ENCODE results near the gene ACTL7A. TPM values are rescaled to one million over a fixed set of nuclear protein-coding genes. Genes with fewer than 3 reads are reported as not detected.

ACTL7A gene
- total RNA-seq, 1 experiment from 2014 or later = not detected

- Mint-ChIP-seq H3K27ac (ENCODE audit: unreplicated experiment) (no peak overlapping the region), H3K27me3 (ENCODE audit: unreplicated experiment) (no peaks in the 10 kb centered on the region), H3K9me3 (ENCODE audit: low read depth, unreplicated experiment) (no peaks in the 10 kb centered on the region), H3K36me3 (ENCODE audit: insufficient read depth, unreplicated experiment) (no peaks in the 10 kb centered on the region), H3K4me1 (ENCODE audit: low read depth, unreplicated experiment) (no peaks in the 10 kb centered on the region), H3K4me3 (ENCODE audit: low read depth, unreplicated experiment) (no peak overlapping the region)
- DNase-seq = no peak
- no TSS peak for BruUV-seq (replicated peaks)
- CTCF ChIA-PET = no interaction called here
- intact Hi-C loops (cut with micrococcal nuclease; ENCODE audit: unreplicated experiment) = no loop called here
- TF ChIP-seq, protein P1, sequence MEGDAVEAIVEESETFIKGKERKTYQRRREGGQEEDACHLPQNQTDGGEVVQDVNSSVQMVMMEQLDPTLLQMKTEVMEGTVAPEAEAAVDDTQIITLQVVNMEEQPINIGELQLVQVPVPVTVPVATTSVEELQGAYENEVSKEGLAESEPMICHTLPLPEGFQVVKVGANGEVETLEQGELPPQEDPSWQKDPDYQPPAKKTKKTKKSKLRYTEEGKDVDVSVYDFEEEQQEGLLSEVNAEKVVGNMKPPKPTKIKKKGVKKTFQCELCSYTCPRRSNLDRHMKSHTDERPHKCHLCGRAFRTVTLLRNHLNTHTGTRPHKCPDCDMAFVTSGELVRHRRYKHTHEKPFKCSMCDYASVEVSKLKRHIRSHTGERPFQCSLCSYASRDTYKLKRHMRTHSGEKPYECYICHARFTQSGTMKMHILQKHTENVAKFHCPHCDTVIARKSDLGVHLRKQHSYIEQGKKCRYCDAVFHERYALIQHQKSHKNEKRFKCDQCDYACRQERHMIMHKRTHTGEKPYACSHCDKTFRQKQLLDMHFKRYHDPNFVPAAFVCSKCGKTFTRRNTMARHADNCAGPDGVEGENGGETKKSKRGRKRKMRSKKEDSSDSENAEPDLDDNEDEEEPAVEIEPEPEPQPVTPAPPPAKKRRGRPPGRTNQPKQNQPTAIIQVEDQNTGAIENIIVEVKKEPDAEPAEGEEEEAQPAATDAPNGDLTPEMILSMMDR (IDR thresholded peaks at IDR 0.05; ENCODE audit: unreplicated experiment) = no peak
Observed at GRCh38 chr9:108859459-108860114, 2.5 kb upstream of the ACTL7A start.

DNA sequence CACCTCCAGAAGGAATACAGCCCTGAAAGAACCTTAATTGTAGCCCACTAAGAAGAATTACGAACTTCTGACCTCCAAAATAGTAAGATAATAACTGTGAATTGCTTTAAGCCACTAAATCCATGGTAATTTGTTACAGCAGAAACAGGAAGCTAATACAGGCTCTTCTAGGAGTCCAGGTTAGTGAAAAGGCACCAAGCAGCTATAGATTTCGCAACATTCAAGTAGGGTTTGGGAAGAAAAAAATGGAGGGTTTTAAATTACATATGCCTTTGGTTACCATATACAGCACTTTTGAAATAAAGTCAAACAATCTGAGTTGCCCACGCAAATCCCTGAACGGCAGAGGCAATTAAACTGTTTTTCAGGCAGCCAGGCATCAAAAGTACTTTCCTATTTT lies 1.7 kb upstream of the ACTL7A start:
- no peak for DNase-seq
- H3K4me3 Mint-ChIP-seq (ENCODE audit: low read depth, unreplicated experiment) = no peak overlapping the region
- no peaks in the 10 kb centered on the region for H3K36me3 Mint-ChIP-seq (ENCODE audit: insufficient read depth, unreplicated experiment)
- no TSS peak for BruUV-seq (replicated peaks)
- TF ChIP-seq, protein P1 (IDR thresholded peaks at IDR 0.05; ENCODE audit: unreplicated experiment) = no peak
- H3K4me1 Mint-ChIP-seq (ENCODE audit: low read depth, unreplicated experiment) = no peaks in the 10 kb centered on the region
- CTCF ChIA-PET = no interaction called here
- H3K9me3 Mint-ChIP-seq (ENCODE audit: low read depth, unreplicated experiment) = no peaks in the 10 kb centered on the region
- intact Hi-C loops (cut with micrococcal nuclease; ENCODE audit: unreplicated experiment) = no loop called here
- H3K27ac Mint-ChIP-seq (ENCODE audit: unreplicated experiment) = no peak overlapping the region
- no peaks in the 10 kb centered on the region for H3K27me3 Mint-ChIP-seq (ENCODE audit: unreplicated experiment)

DNA sequence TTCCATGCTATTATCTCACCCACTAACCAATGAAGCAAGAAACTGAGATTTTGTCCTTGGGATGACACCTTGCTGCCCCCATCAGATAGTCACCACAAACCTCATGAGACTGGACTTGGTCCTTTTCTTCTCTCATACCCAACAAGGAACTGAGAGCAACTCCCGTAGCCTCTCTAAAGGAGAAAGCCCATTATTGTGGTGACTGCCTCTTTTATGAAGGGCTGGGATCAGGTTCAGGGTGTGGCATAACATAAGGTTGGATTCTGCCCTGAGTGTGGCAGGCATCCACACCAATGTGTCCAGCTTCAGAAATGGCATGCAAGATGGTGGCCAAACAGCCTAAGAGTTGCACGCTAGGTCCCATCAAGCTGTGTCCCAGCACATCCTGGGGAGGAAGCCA lies 1.3 kb upstream of the ACTL7A start:
- Mint-ChIP-seq H3K27me3 (ENCODE audit: unreplicated experiment) (no peaks in the 10 kb centered on the region), H3K9me3 (ENCODE audit: low read depth, unreplicated experiment) (no peaks in the 10 kb centered on the region), H3K4me1 (ENCODE audit: low read depth, unreplicated experiment) (no peaks in the 10 kb centered on the region), H3K4me3 (ENCODE audit: low read depth, unreplicated experiment) (no peak overlapping the region), H3K27ac (ENCODE audit: unreplicated experiment) (no peak overlapping the region), H3K36me3 (ENCODE audit: insufficient read depth, unreplicated experiment) (no peaks in the 10 kb centered on the region)
- TF ChIP-seq, protein P1 (IDR thresholded peaks at IDR 0.05; ENCODE audit: unreplicated experiment) = no peak
- no peak for DNase-seq
- BruUV-seq (replicated peaks) = no TSS peak
- CTCF ChIA-PET = no interaction called here
- intact Hi-C loops (cut with micrococcal nuclease; ENCODE audit: unreplicated experiment) = no loop called here

DNA sequence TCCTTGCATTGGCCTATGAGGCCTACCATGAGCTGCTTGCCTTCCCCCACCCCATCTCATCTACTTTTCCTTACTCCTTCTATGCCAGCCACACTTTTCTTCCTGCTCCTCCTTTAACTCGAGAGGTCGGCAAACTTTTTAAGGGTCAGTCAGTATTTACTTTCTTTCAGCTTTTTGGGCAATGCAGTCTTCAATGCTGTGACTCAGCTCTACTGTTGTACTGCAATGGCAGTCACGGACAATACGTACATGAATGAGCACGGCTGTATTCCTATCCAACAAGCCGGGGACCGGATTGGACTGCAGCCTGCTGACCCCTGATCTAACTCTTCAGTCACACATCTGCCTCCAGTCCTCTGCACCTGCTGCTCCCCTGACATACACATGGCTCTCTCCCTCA lies 602 bp upstream of the ACTL7A start:
- TF ChIP-seq, protein P1 (IDR thresholded peaks at IDR 0.05; ENCODE audit: unreplicated experiment) = no peak
- no peak overlapping the region for H3K27ac Mint-ChIP-seq (ENCODE audit: unreplicated experiment)
- no peak for DNase-seq
- no TSS peak for BruUV-seq (replicated peaks)
- no peaks in the 10 kb centered on the region for H3K4me1 Mint-ChIP-seq (ENCODE audit: low read depth, unreplicated experiment)
- no peak overlapping the region for H3K4me3 Mint-ChIP-seq (ENCODE audit: low read depth, unreplicated experiment)
- intact Hi-C loops (cut with micrococcal nuclease; ENCODE audit: unreplicated experiment) = no loop called here
- H3K9me3 Mint-ChIP-seq (ENCODE audit: low read depth, unreplicated experiment) = no peaks in the 10 kb centered on the region
- H3K27me3 Mint-ChIP-seq (ENCODE audit: unreplicated experiment) = no peaks in the 10 kb centered on the region
- H3K36me3 Mint-ChIP-seq (ENCODE audit: insufficient read depth, unreplicated experiment) = no peaks in the 10 kb centered on the region
- CTCF ChIA-PET = no interaction called here

All from Calu3 (cell line).